ENCODE measurements around the gene TMPRSS9.

TMPRSS9 gene

DNA sequence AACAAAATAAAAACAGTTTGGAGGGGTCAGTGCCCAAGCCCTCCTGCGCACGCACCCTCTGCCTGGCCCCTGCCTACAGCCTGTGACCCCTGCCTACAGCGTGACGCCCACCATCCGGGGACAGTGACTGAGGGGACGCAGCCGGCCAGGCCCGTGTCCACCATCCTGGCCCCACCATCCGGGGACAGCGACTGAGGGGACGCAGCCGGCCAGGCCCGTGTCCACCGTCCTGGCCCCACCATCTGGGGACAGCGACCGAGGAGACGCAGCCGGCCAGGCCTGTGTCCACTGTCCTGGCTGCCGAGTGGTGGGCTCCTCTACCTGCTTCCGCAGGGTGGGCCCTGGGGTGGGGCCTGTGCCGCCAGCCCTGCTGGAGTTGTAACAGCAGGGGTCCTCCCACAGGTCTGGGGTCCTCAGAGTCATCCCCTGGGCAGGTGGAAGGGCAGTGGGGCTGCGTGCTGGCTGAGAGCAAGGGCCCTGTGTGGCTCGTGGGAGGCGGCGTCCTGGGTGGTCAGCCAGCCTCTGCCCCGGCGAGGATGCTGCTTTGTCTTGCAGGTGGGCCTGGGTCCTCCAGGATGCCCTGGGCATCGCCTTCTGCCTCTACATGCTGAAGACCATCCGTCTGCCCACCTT, 17.3 kb upstream of the TMPRSS9 start:
- Histone ChIP-seq H3K79me1 (ENCODE audit: low read depth, low read length) (peaks cover 21% of the 10 kb centered on the region), H3K4ac (ENCODE audit: low read length) (no peak overlapping the region), H3K23ac (ENCODE audit: low read depth, low read length, poor library complexity) (peak overlapping the region; percentile 10), H3K4me3 (ENCODE audit: low read length in 2 of 2) (no peak overlapping the region), H3K4me1 (ENCODE audit: control insufficient read depth in 2 of 2, insufficient read depth in 1 of 2, low read depth in 1 of 2, low read length in 2 of 2) (peaks cover 0 to under 1% of the 10 kb centered on the region in 2 donors), H3K36me3 (replicated peaks in 1 of 2; ENCODE audit: control insufficient read depth in 2 of 2, insufficient read depth in 2 of 2, low read length in 2 of 2) (peaks cover 14 to 63% of the 10 kb centered on the region in 2 donors), H3K9me3 (replicated peaks in 1 of 2; ENCODE audit: control insufficient read depth in 2 of 2, insufficient read depth in 1 of 2, low read depth in 1 of 2, low read length in 2 of 2) (no peaks in the 10 kb centered on the region), H4K91ac (ENCODE audit: low read depth, low read length, poor library complexity) (no peak overlapping the region), H4K8ac (ENCODE audit: low read depth, low read length) (no peak overlapping the region), H2AFZ (ENCODE audit: low read length) (no peak overlapping the region), H2BK120ac (ENCODE audit: low read depth, low read length) (no peak overlapping the region), H2BK12ac (ENCODE audit: low read length) (no peak overlapping the region), H3K27me3 (ENCODE audit: control insufficient read depth in 3 of 3, insufficient read depth in 3 of 3, low read depth in 1 of 3, low read length in 3 of 3) (no peaks in the 10 kb centered on the region), H3K18ac (ENCODE audit: low read length) (peak overlapping the region; percentile 4), H3K9ac (ENCODE audit: low read depth, low read length, poor library complexity) (peak overlapping the region; percentile 50), H3K14ac (ENCODE audit: low read length) (peak overlapping the region; percentile 56), H3K4me2 (ENCODE audit: insufficient read depth, low read length, poor library complexity, severe bottlenecking) (no peak overlapping the region), H2AK5ac (ENCODE audit: low read depth, low read length) (peak overlapping the region; percentile 61), H2BK5ac (ENCODE audit: low read length) (peak overlapping the region; percentile 66), H3K27ac (replicated peaks; ENCODE audit: low read length) (no peak overlapping the region), H2BK15ac (ENCODE audit: low read length) (no peak overlapping the region)
- no peak for DNase-seq (ENCODE audit: low spot score)
- WGBS, 2 donors (ENCODE audit: extremely low coverage in 2 of 2, insufficient read length in 2 of 2, insufficient replicate concordance in 1 of 2): no CpG with 5 or more reads among the region's 29 CpGs

DNA sequence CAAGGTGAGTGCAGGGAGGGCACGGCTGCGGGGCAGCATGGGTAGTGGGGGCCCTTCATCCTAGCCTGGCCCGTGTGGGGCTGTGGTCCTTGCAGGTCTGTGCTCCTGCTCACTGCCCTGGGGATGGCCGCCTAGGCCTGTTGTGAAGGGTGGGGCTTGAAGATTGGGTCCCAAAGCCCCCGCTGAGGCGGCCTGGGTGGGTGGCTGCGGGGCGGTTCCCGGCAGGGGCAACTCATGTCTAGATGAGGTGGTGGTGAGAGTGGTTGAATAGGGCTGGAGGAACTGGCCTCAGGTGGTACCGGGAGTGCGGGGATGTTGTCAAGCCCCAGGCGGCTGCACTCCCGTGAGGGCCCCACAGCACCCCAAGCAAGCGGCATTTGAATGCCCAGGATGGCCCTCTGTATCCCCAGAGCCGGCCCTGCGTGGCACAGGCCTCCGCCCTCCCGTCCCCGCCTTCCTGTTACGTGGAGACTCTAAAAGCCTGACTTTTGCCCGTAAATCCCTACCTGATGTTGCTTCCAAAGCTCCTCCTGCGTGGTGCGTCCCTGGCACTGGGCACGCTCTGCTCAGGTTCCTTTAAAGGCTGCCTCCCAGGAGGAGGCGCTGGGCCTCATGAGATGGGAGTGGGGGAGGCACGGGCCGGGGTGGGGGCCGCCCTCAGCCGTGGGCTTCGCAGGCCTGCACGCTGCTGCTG, 16.6 kb upstream of the TMPRSS9 start:
- peaks cover 19% of the 10 kb centered on the region for H3K79me1 ChIP-seq (ENCODE audit: low read depth, low read length)
- no peak overlapping the region for H3K4ac ChIP-seq (ENCODE audit: low read length)
- no peak overlapping the region for H4K91ac ChIP-seq (ENCODE audit: low read depth, low read length, poor library complexity)
- no peak overlapping the region for H2AFZ ChIP-seq (ENCODE audit: low read length)
- H3K9ac ChIP-seq (ENCODE audit: low read depth, low read length, poor library complexity): peak overlapping the region; percentile 50
- peak overlapping the region; percentile 66 for H2BK5ac ChIP-seq (ENCODE audit: low read length)
- no peak overlapping the region for H3K4me2 ChIP-seq (ENCODE audit: insufficient read depth, low read length, poor library complexity, severe bottlenecking)
- no CpG with 5 or more reads among the region's 31 CpGs for WGBS, 2 donors (ENCODE audit: extremely low coverage in 2 of 2, insufficient read length in 2 of 2, insufficient replicate concordance in 1 of 2)
- H3K9me3 ChIP-seq (replicated peaks in 1 of 2; ENCODE audit: control insufficient read depth in 2 of 2, insufficient read depth in 1 of 2, low read depth in 1 of 2, low read length in 2 of 2): no peaks in the 10 kb centered on the region
- peaks cover 14 to 58% of the 10 kb centered on the region in 2 donors for H3K36me3 ChIP-seq (replicated peaks in 1 of 2; ENCODE audit: control insufficient read depth in 2 of 2, insufficient read depth in 2 of 2, low read length in 2 of 2)
- H4K8ac ChIP-seq (ENCODE audit: low read depth, low read length): peak overlapping the region; percentile 43
- no peak overlapping the region for H3K4me3 ChIP-seq (ENCODE audit: low read length in 2 of 2)
- H3K23ac ChIP-seq (ENCODE audit: low read depth, low read length, poor library complexity): peak overlapping the region; percentile 10
- peak overlapping the region; percentile 61 for H2AK5ac ChIP-seq (ENCODE audit: low read depth, low read length)
- peak overlapping the region; percentile 56 for H3K14ac ChIP-seq (ENCODE audit: low read length)
- H3K27me3 ChIP-seq (ENCODE audit: control insufficient read depth in 3 of 3, insufficient read depth in 3 of 3, low read depth in 1 of 3, low read length in 3 of 3): no peaks in the 10 kb centered on the region
- H3K27ac ChIP-seq (replicated peaks; ENCODE audit: low read length): no peak overlapping the region
- no peak overlapping the region for H2BK15ac ChIP-seq (ENCODE audit: low read length)
- no peaks in the 10 kb centered on the region for H3K4me1 ChIP-seq (ENCODE audit: control insufficient read depth in 2 of 2, insufficient read depth in 1 of 2, low read depth in 1 of 2, low read length in 2 of 2)
- no peak for DNase-seq (ENCODE audit: low spot score)
- no peak overlapping the region for H2BK120ac ChIP-seq (ENCODE audit: low read depth, low read length)
- H3K18ac ChIP-seq (ENCODE audit: low read length): peak overlapping the region; percentile 4
- no peak overlapping the region for H2BK12ac ChIP-seq (ENCODE audit: low read length)

DNA sequence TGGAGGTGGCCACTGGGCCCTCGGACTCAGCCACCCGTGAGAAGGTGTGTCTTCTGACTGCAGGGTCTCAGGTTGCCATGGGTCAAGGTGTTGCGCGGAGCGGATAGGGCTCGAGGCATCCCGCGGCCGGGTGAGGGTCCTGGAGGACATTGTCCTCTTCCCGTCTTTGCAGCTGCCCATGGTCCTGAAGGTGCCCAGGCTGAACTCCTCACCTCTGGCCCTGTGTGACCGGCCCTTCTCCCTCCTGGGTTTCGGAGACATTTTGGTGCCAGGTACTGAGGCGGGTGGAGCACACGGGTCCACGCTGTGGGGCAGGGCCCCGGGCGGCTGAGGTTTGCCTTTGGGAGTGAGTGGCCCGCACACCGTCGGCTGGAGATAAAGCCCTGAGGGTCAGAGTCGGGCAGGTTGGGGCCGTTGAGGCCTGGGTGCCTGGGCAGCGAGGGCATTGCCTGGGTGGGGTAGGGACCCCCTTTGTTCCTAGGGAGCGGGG, 15.6 kb upstream of the TMPRSS9 start:
- no peaks in the 10 kb centered on the region for H3K9me3 ChIP-seq (replicated peaks in 1 of 2; ENCODE audit: control insufficient read depth in 2 of 2, insufficient read depth in 1 of 2, low read depth in 1 of 2, low read length in 2 of 2)
- no CpG with 5 or more reads among the region's 24 CpGs for WGBS, 2 donors (ENCODE audit: extremely low coverage in 2 of 2, insufficient read length in 2 of 2, insufficient replicate concordance in 1 of 2)
- H3K4me2 ChIP-seq (ENCODE audit: insufficient read depth, low read length, poor library complexity, severe bottlenecking): no peak overlapping the region
- peaks cover 11 to 53% of the 10 kb centered on the region in 2 donors for H3K36me3 ChIP-seq (replicated peaks in 1 of 2; ENCODE audit: control insufficient read depth in 2 of 2, insufficient read depth in 2 of 2, low read length in 2 of 2)
- no peak overlapping the region for H3K14ac ChIP-seq (ENCODE audit: low read length)
- no peaks in the 10 kb centered on the region for H3K4me1 ChIP-seq (ENCODE audit: control insufficient read depth in 2 of 2, insufficient read depth in 1 of 2, low read depth in 1 of 2, low read length in 2 of 2)
- H2BK15ac ChIP-seq (ENCODE audit: low read length): no peak overlapping the region
- peaks cover 11% of the 10 kb centered on the region for H3K79me1 ChIP-seq (ENCODE audit: low read depth, low read length)
- H3K27me3 ChIP-seq (ENCODE audit: control insufficient read depth in 3 of 3, insufficient read depth in 3 of 3, low read depth in 1 of 3, low read length in 3 of 3): no peaks in the 10 kb centered on the region
- no peak overlapping the region for H3K4ac ChIP-seq (ENCODE audit: low read length)
- H3K18ac ChIP-seq (ENCODE audit: low read length): no peak overlapping the region
- H3K9ac ChIP-seq (ENCODE audit: low read depth, low read length, poor library complexity): no peak overlapping the region
- H2AFZ ChIP-seq (ENCODE audit: low read length): no peak overlapping the region
- no peak overlapping the region for H3K23ac ChIP-seq (ENCODE audit: low read depth, low read length, poor library complexity)
- peak overlapping the region; percentile 24 for H2BK5ac ChIP-seq (ENCODE audit: low read length)
- H2AK5ac ChIP-seq (ENCODE audit: low read depth, low read length): no peak overlapping the region
- H3K4me3 ChIP-seq (ENCODE audit: low read length in 2 of 2): no peak overlapping the region
- no peak overlapping the region for H4K91ac ChIP-seq (ENCODE audit: low read depth, low read length, poor library complexity)
- H2BK120ac ChIP-seq (ENCODE audit: low read depth, low read length): no peak overlapping the region
- H3K27ac ChIP-seq (replicated peaks; ENCODE audit: low read length): no peak overlapping the region
- no peak for DNase-seq (ENCODE audit: low spot score)
- no peak overlapping the region for H2BK12ac ChIP-seq (ENCODE audit: low read length)
- H4K8ac ChIP-seq (ENCODE audit: low read depth, low read length): no peak overlapping the region

DNA sequence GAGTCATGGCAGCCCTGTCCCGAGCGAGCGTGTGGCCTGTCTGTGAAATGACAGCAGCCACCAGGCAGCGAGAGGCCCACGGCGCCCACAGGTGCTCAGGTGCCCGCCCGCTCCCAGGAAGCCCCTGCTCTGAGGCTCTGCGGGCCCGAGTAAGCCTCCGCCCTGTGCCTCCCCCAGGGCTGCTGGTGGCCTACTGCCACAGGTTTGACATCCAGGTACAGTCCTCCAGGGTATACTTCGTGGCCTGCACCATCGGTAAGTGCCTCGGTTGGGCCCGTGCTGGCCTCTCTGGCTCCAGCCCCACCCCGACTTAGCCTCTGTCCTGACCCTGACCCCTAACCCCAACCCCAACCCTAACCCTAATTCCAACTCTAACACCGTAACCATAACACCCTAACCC, 15.0 kb upstream of the TMPRSS9 start:
- WGBS, 2 donors (ENCODE audit: extremely low coverage in 2 of 2, insufficient read length in 2 of 2, insufficient replicate concordance in 1 of 2): 100% methylated on average over 1 of the region's 17 CpGs; no CpG with 5 or more reads in 1 of the 2 donors
- Histone ChIP-seq H4K8ac (ENCODE audit: low read depth, low read length) (peak overlapping the region; percentile 43), H3K9ac (ENCODE audit: low read depth, low read length, poor library complexity) (no peak overlapping the region), H2AFZ (ENCODE audit: low read length) (no peak overlapping the region), H3K18ac (ENCODE audit: low read length) (no peak overlapping the region), H3K4me2 (ENCODE audit: insufficient read depth, low read length, poor library complexity, severe bottlenecking) (no peak overlapping the region), H3K4me1 (ENCODE audit: control insufficient read depth in 2 of 2, insufficient read depth in 1 of 2, low read depth in 1 of 2, low read length in 2 of 2) (no peaks in the 10 kb centered on the region), H3K36me3 (replicated peaks in 1 of 2; ENCODE audit: control insufficient read depth in 2 of 2, insufficient read depth in 2 of 2, low read length in 2 of 2) (peaks cover 13 to 49% of the 10 kb centered on the region in 2 donors), H3K79me1 (ENCODE audit: low read depth, low read length) (peaks cover 5% of the 10 kb centered on the region), H2BK12ac (ENCODE audit: low read length) (no peak overlapping the region), H3K27me3 (ENCODE audit: control insufficient read depth in 3 of 3, insufficient read depth in 3 of 3, low read depth in 1 of 3, low read length in 3 of 3) (no peaks in the 10 kb centered on the region), H3K27ac (replicated peaks; ENCODE audit: low read length) (no peak overlapping the region), H3K4me3 (ENCODE audit: low read length in 2 of 2) (no peak overlapping the region), H3K14ac (ENCODE audit: low read length) (no peak overlapping the region), H2BK15ac (ENCODE audit: low read length) (no peak overlapping the region), H3K9me3 (replicated peaks in 1 of 2; ENCODE audit: control insufficient read depth in 2 of 2, insufficient read depth in 1 of 2, low read depth in 1 of 2, low read length in 2 of 2) (no peaks in the 10 kb centered on the region), H4K91ac (ENCODE audit: low read depth, low read length, poor library complexity) (no peak overlapping the region), H2BK120ac (ENCODE audit: low read depth, low read length) (no peak overlapping the region), H3K23ac (ENCODE audit: low read depth, low read length, poor library complexity) (peak overlapping the region; percentile 31), H2BK5ac (ENCODE audit: low read length) (peak overlapping the region; percentile 24), H3K4ac (ENCODE audit: low read length) (no peak overlapping the region), H2AK5ac (ENCODE audit: low read depth, low read length) (no peak overlapping the region)
- DNase-seq (ENCODE audit: low spot score): no peak
